Rectal smooth muscle tissue (tissue), 1 donor: ENCODE results near the gene PRXL2C.
"Not testable (repeated sequence)": the region's sequence is repeated elsewhere in the genome, so short reads cannot be mapped to it uniquely, and the experiment has no call there.

Experiments used
- H3K27ac ChIP-seq: one replicate; pipeline ENCODE4 v1.7.0; 2013; ENCODE audit warnings: low read depth, low read length, inconsistent platforms
- H3K27me3 ChIP-seq: one replicate; pipeline ENCODE4 v1.7.0; 2013; ENCODE audit warnings: low read length; ENCODE audit not compliant: control insufficient read depth, insufficient read depth
- H3K36me3 ChIP-seq: one replicate; pipeline ENCODE4 v1.7.0; 2013; ENCODE audit warnings: low read length; ENCODE audit not compliant: control insufficient read depth, insufficient read depth
- H3K4me1 ChIP-seq: one replicate; pipeline ENCODE4 v1.7.0; 2013; ENCODE audit warnings: low read length; ENCODE audit not compliant: control insufficient read depth, insufficient read depth
- H3K4me3 ChIP-seq: one replicate; pipeline ENCODE4 v1.7.0; 2013; ENCODE audit warnings: low read length
- H3K9ac ChIP-seq: one replicate; pipeline ENCODE4 v1.7.0; 2013; ENCODE audit warnings: low read length

The PRXL2C gene

GRCh38 chr9:96655198-96655851 lies at the start of gene PRXL2C:
Gene PRXL2C, minus strand, starts transcription at chr9:96655317. Its CDS starts 36 bp downstream, at chr9:96655281.
- Histone ChIP-seq H3K27me3 (no peaks in the 10 kb centered on the region), H3K27ac (peak within 1 kb of the TSS; percentile 93), H3K36me3 (no peaks in the 10 kb centered on the region), H3K4me1 (no peaks in the 10 kb centered on the region), H3K4me3 (peak within 1 kb of the TSS; percentile 74), H3K9ac (peak within 1 kb of the TSS; percentile 54)

- not testable (repeated sequence) for H3K27ac ChIP-seq, H3K4me3 ChIP-seq, H3K27me3 ChIP-seq, H3K4me1 ChIP-seq, H3K36me3 ChIP-seq, H3K9ac ChIP-seq
These were observed 45.7 kb upstream of the PRXL2C start for GRCh38 chr9:96700721-96701375.

- Histone ChIP-seq H3K4me1 (peaks cover 3% of the 10 kb centered on the region), H3K9ac (no peak overlapping the region), H3K27me3 (no peaks in the 10 kb centered on the region), H3K36me3 (no peaks in the 10 kb centered on the region), H3K4me3 (no peak overlapping the region), H3K27ac (no peak overlapping the region)
These were observed 36.2 kb upstream of the PRXL2C start for GRCh38 chr9:96691326-96691725.

GRCh38 chr9:96688745-96689464 lies 33.8 kb upstream of the PRXL2C start:
- H3K4me1 ChIP-seq, result peaks cover 5% of the 10 kb centered on the region
- no peaks in the 10 kb centered on the region for H3K36me3 ChIP-seq
- no peak overlapping the region for H3K9ac ChIP-seq
- no peak overlapping the region for H3K4me3 ChIP-seq
- no peaks in the 10 kb centered on the region for H3K27me3 ChIP-seq
- no peak overlapping the region for H3K27ac ChIP-seq

- H3K27me3 ChIP-seq, result no peaks in the 10 kb centered on the region
- no peak overlapping the region for H3K27ac ChIP-seq
- H3K4me3 ChIP-seq, result no peak overlapping the region
These were observed 33.1 kb upstream of the PRXL2C start for GRCh38 chr9:96688187-96688586.

GRCh38 chr9:96686638-96687335 lies 31.7 kb upstream of the PRXL2C start:
- Histone ChIP-seq H3K27ac (peak overlapping the region; percentile 71), H3K36me3 (no peaks in the 10 kb centered on the region), H3K4me1 (peaks cover 5% of the 10 kb centered on the region), H3K9ac (peak overlapping the region; percentile 57), H3K27me3 (no peaks in the 10 kb centered on the region), H3K4me3 (peak overlapping the region; percentile 81)

More at GRCh38 chr9:96688187-96688586, 33.1 kb upstream of the PRXL2C start:
- no peak overlapping the region for H3K9ac ChIP-seq
- H3K36me3 ChIP-seq, result no peaks in the 10 kb centered on the region
- H3K4me1 ChIP-seq, result peaks cover 5% of the 10 kb centered on the region

GRCh38 chr9:96680812-96681499 lies 25.8 kb upstream of the PRXL2C start:
- Histone ChIP-seq H3K4me1 (no peaks in the 10 kb centered on the region), H3K27ac (no peak overlapping the region), H3K4me3 (no peak overlapping the region), H3K36me3 (no peaks in the 10 kb centered on the region), H3K9ac (no peak overlapping the region), H3K27me3 (no peaks in the 10 kb centered on the region)

GRCh38 chr9:96674906-96675538 lies 19.9 kb upstream of the PRXL2C start:
- Histone ChIP-seq H3K27me3 (no peaks in the 10 kb centered on the region), H3K27ac (no peak overlapping the region), H3K4me3 (no peak overlapping the region), H3K4me1 (no peaks in the 10 kb centered on the region), H3K9ac (no peak overlapping the region), H3K36me3 (no peaks in the 10 kb centered on the region)

GRCh38 chr9:96673786-96674185 lies 18.7 kb upstream of the PRXL2C start:
- not testable (repeated sequence) for H3K4me3 ChIP-seq, H3K27ac ChIP-seq, H3K27me3 ChIP-seq, H3K4me1 ChIP-seq, H3K9ac ChIP-seq, H3K36me3 ChIP-seq

GRCh38 chr9:96668868-96669534 lies 13.9 kb upstream of the PRXL2C start:
- Histone ChIP-seq H3K36me3 (no peaks in the 10 kb centered on the region), H3K27ac (no peak overlapping the region), H3K9ac (no peak overlapping the region), H3K27me3 (no peaks in the 10 kb centered on the region), H3K4me3 (no peak overlapping the region), H3K4me1 (no peaks in the 10 kb centered on the region)

- Histone ChIP-seq H3K27me3 (no peaks in the 10 kb centered on the region), H3K27ac (no peak overlapping the region), H3K4me1 (no peaks in the 10 kb centered on the region)
These were observed 12.2 kb upstream of the PRXL2C start for GRCh38 chr9:96667363-96667728.

More at GRCh38 chr9:96667363-96667728, 12.2 kb upstream of the PRXL2C start:
- no peaks in the 10 kb centered on the region for H3K36me3 ChIP-seq
- no peak overlapping the region for H3K4me3 ChIP-seq
- H3K9ac ChIP-seq, result no peak overlapping the region
